HL-60 (cell line): ENCODE measurements around the gene ZFP69.
A peak's percentile ranks its signal among the peaks of the same experiment; 100 is the strongest.

Source experiments
- DNase-seq, 2 experiments: peaks; one replicate each; pipeline ENCODE4 v3.0.0-alpha.2; 2010 to 2020; ENCODE audit warnings: low read depth in 1 of 2, low spot score in 1 of 2
- H3K27ac ChIP-seq: fragments of 250-450 bp; sonication (Bioruptor Pico); replicated peaks from 2 replicates; pipeline ENCODE4 v1.5.1; 2020; ENCODE audit warnings: mild to moderate bottlenecking, moderate library complexity
- H3K27me3 ChIP-seq: fragments of 250-450 bp; sonication (Bioruptor Pico); 2 replicates; pipeline ENCODE4 v1.5.1; 2021; ENCODE audit warnings: mild to moderate bottlenecking, moderate library complexity; ENCODE audit not compliant: insufficient read depth, poor library complexity, severe bottlenecking
- H3K4me3 ChIP-seq: replicated peaks from 2 replicates; pipeline ENCODE4 v1.5.1; 2011; ENCODE audit warnings: mild to moderate bottlenecking, control low read depth, low read length; ENCODE audit not compliant: insufficient read depth
- CTCF ChIP-seq: IDR thresholded peaks from one replicate; pipeline ENCODE4 v1.5.1; 2011; ENCODE audit warnings: low read length, control low read depth, inconsistent platforms; ENCODE audit not compliant: insufficient read depth
- GABPA ChIP-seq: IDR thresholded peaks from 2 replicates; pipeline ENCODE4 v1.6.1; 2012; ENCODE audit warnings: low read depth
- POLR2AphosphoS5 ChIP-seq: IDR thresholded peaks from 2 replicates; pipeline ENCODE4 v1.6.1; 2012; ENCODE audit warnings: low read depth
- REST ChIP-seq: IDR thresholded peaks from 2 replicates; pipeline ENCODE4 v1.6.1; 2012; ENCODE audit warnings: low read depth; ENCODE audit not compliant: insufficient replicate concordance
- SPI1 ChIP-seq: IDR thresholded peaks from 2 replicates; pipeline ENCODE4 v1.6.1; 2012; ENCODE audit warnings: low read depth, mild to moderate bottlenecking, borderline replicate concordance
- long read RNA-seq: library from polyadenylated mRNA; unstranded; transcript quantifications from one replicate; pipeline ENCODE4 v2.0.0, GENCODE V29; 2020

ZFP69 gene
- long read RNA-seq, result 0 reads

- TF ChIP-seq POLR2AphosphoS5, result peak; percentile 58; the same call in 1 of the 2 replicates
- TF ChIP-seq REST, result no peak
- DNase-seq, result peak; percentile 62 to 64
- H3K27ac ChIP-seq, result peak within 1 kb of the TSS; percentile 53
- no peaks in the 10 kb centered on the region for H3K27me3 ChIP-seq
- peak within 1 kb of the TSS; percentile 63 for H3K4me3 ChIP-seq
Measured at GRCh38 chr1:40476924-40477677, at the start of gene ZFP69. Gene ZFP69 (plus strand): TSS chr1:40477290. CDS start chr1:40479362, 2,072 bp downstream.

- no peak for DNase-seq
- Histone ChIP-seq H3K4me3 (no peak overlapping the region), H3K27me3 (no peaks in the 10 kb centered on the region), H3K27ac (no peak overlapping the region)
- TF ChIP-seq REST (no peak), CTCF (no peak), GABPA (no peak), SPI1 (no peak), POLR2AphosphoS5 (no peak)
Measured at GRCh38 chr1:40431385-40431784, 45.7 kb upstream of the ZFP69 start.

- H3K4me3 ChIP-seq, result no peak overlapping the region
Measured at GRCh38 chr1:40432644-40433390, 44.3 kb upstream of the ZFP69 start.

More at GRCh38 chr1:40432644-40433390, 44.3 kb upstream of the ZFP69 start:
- TF ChIP-seq CTCF (no peak), REST (no peak), GABPA (no peak)
- no peak for DNase-seq
- no peaks in the 10 kb centered on the region for H3K27me3 ChIP-seq
- H3K27ac ChIP-seq, result no peak overlapping the region
